ENCODE data around the gene OSR1.
"Not testable (repeated sequence)": the region's sequence is repeated elsewhere in the genome, so short reads cannot be mapped to it uniquely, and the experiment has no call there.

OSR1 gene

DNA sequence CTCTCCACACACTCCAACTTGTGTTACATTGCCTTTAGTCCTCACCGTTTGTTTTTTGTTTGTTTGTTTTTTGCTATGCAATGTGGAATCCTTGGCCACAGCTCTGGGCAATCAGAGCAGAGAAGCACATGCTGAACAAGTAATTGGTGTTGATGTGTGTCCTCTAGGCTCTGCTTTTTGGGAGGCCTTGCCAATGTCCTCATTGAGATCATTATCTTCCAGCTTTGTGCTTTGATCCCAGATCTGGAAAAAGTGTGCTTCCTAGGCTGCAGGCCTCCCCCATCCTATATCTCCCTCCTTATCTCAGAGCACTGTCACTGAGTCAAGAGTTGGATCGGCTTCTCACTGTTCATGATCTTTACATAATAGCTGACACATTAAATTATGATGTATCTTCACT is 25.9 kb downstream of the OSR1 start:
- DNase-seq (ENCODE audit: low read depth in 2 of 2, low spot score in 1 of 2) = no peak

DNA sequence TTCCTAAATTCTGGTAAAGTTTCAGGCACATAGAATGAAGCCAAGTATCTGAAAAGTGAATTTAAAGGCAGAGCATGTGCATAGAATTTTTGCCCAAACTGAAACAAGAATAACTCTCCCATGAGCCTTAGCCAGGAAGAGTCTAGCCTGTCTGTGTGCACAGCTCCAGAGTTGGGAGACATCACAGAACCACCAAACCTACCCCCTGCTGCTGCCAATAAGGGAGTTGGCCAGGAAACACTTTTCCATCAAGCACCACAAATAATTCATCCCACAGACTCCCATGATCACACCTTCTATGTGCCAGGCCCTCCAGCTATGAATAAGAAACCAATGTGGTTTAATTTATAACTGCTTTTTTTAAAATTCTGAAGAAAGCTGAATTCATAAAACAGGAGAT is 27.0 kb downstream of the OSR1 start:
- DNase-seq (ENCODE audit: low read depth in 2 of 2, low spot score in 1 of 2) = no peak

DNA sequence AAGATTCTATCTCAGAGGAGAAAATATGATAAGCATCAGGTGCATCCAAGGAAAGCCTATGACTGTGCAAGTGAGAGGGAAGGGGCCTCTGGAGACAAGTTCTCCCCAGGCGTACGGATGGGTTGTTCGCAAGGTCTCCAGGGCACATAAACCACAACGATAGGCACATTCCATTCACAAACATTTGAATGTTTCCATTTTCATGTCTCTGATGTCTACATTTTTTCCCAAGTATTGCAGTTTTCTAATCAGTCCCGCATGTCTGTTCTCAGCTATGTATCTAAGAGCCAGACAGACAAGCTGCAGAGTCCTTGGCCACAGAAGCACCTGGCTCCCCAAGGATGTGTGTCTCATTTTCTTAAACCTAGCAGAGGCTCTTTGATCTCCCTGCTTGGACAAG is 28.0 kb downstream of the OSR1 start:
- no peak for DNase-seq (ENCODE audit: low read depth in 2 of 2, low spot score in 1 of 2)

DNA sequence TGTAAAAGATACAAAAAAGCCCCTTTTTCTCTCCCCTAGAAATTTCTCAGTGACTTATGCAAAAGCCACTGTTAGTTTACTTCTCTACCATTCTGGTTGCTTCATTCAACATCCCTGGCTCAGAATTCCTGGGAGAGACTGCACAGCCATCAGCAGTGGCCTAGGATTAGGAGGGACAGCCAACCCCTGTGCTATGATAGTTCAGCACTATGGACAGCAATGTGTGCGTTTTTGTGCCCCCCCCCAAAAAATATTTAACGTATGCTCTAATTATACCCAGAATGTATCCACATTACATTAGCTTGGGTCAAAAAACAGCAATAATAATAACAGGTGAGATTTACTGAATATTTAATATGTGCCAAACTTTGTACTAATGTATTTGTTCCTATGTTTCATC is 29.0 kb downstream of the OSR1 start:
- no peak for DNase-seq (ENCODE audit: low read depth in 2 of 2, low spot score in 1 of 2)

DNA sequence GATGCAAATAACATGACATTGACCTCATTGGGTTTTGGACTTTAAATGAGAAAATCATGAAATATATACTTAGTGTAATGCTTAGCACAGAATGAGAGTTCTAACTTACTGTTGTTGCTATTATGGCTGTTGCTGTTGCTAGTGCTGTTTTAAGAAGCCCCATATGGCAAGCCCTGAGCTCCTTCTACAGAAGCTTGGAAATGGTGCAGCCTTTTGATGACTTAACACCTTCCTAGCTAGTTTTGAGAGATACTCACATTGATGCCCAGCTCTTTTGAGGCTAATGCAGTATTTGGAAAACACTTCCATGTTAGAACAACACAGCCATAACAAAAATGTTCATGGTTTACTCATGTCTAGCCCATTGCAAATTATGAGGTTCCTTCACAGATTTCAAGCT is 30.9 kb downstream of the OSR1 start:
- no peak for DNase-seq (ENCODE audit: low read depth in 2 of 2, low spot score in 1 of 2)

DNA sequence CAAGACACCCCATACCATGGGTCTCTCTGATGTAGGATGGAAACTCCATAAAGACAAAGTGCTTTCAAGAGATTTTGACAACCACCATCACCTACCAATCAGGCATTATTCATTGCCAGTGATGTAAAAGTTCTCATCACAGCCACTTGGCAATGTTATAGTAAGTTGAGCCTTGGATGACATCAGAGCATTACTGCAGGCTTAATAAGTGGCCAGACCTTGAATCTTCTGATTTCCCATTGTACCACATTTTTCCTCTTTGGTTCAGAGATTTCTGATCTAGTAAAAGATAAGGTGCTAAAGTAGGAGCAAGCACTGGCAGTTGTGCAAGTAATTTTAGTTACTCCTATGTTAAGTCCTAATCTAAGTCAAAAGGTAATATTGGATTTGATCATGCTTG is 36.5 kb downstream of the OSR1 start:
- DNase-seq (ENCODE audit: low read depth in 2 of 2, low spot score in 1 of 2) = no peak

DNA sequence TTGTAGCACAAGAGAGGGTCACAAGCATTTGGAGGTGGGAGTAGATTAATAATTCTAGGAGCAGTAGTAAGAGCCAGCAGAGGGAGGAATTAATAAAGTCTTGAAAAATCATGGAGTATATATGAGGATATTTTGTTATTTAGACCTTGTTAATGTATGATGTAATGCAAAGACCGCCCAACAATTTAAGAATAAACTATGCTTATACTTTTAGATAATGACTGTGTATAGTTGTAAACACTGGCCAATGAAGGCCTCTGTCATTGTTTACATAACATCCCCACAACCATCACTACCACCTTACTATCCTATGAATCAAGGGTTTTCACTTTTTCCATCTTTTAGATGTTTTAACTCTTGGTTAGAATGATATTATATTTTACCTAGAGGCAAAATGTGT is 37.6 kb downstream of the OSR1 start:
- DNase-seq (ENCODE audit: low read depth in 2 of 2, low spot score in 1 of 2) = no peak

DNA sequence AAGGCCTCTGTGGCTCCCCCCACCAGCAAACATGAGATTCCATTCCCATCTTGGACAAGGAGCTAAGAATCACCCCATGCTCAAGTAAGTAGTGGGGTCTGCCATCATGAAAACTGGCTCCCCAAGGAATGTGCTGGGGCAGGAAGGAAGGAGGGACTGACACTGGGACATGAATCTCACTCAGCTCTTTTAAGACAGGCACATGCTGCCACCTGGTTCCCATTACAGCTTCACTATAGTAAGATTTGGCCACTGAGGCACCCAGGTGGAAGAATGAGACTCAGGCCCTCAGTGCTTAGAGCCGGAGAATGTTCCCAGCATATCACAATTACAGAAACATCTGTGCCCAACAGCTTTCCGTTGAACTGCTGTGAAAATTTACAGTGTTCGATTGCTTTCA is 38.7 kb downstream of the OSR1 start:
- no peak for DNase-seq (ENCODE audit: low read depth in 2 of 2, low spot score in 1 of 2)

DNA sequence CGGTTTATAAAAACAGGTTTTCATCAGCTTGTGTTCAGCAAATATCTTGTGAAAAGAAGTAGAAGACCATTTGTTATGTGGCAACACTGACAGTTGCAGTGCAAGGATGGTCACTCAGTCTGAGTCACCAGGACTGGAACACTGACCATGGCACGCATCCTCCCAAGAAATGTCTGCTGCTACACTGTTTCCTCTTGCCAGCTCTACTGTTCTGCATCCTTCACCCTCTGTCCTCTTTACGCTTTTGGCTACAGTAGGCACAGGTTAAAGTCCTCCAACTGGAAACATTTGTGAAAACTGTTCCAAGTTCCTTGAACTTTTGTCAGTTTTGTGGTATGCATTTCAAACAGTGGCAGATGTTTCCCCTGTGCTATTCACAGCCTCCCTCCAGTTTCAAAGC is 39.4 kb downstream of the OSR1 start:
- DNase-seq (ENCODE audit: low read depth in 2 of 2, low spot score in 1 of 2) = no peak

DNA sequence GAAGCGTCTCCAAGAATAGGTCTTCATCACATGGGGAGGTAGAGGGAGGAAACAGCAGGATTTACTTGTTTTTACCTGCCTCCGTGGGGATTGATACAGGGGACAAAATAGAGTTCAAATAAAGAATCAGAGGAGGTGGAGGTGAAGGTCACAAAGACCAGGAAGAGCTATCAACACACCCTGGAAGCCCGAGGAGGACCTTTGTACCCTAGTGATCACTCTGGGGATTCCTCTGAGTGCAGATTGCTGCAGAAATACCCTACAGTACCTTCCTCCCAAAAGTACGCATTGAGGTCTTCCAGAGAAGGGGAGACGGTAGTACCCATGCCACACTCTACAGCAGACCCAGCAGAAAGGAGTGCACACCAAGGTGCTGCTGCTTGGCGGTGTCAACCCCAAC is 44.9 kb downstream of the OSR1 start:
- DNase-seq (ENCODE audit: low read depth in 2 of 2, low spot score in 1 of 2) = no peak

DNA sequence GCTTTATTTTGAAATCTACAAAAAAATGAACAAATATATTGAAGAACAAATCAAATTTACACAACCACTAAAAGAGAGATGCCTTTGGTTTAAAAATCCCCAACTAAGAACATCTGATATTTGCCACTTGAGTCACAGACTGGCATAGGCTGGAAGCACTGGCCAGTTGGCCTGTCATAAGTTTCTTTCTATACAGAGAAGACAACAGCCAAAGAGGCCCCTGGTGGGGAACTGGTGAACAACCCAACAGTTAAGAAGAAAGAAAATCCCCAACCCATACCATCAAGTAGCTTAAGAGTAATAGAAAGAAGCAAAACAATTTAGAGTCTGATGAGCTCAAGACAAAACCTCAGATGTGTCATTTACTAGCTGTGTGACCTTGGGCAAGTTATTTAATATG is 45.5 kb downstream of the OSR1 start:
- DNase-seq (ENCODE audit: low read depth in 2 of 2, low spot score in 1 of 2) = no peak

DNA sequence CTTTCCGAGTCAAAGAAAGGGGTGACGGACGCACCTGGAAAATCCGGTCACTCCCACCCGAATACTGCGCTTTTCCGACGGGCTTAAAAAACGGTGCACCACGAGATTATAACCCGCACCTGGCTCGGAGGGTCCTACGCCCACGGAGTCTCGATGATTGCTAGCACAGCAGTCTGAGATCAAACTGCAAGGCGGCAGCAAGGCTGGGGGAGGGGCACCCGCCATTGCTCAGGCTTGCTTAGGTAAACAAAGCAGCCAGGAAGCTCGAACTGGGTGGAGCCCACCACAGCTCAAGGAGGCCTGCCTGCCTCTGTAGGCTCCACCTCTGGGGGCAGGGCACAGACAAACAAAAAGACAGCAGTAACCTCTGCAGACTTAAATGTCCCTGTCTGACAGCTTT is 52.4 kb downstream of the OSR1 start:
- not testable (repeated sequence) for DNase-seq (ENCODE audit: low read depth in 2 of 2, low spot score in 1 of 2)

DNA sequence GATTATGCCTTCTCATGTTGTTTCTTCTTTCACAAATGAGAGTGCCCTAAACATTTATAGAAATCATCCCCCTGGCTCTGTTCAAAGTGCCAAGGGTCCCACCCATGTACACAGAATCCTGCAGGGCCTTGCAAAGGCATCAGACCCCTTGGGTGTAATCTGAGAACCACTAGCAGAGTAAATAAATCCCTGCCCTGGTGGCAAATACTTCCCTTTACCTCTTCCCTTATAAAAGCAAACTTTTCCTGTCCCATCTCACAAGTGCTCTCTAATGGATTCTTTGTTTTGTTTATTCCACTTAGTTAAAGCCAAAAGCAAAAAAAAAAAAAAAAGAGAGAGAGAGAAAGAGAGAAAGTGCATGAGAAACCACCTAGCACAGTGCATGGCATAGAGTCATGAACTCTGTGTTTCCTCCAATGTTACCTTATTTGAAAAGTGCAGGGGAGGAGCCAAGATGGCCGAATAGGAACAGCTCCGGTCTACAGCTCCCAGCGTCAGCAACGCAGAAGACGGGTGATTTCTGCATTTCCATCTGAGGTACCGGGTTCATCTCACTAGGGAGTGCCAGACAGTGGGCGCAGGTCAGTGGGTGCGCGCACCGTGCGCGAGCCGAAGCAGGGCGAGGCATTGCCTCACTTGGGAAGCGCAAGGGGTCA is 52.9 kb downstream of the OSR1 start:
- not testable (repeated sequence) for DNase-seq (ENCODE audit: low read depth in 2 of 2, low spot score in 1 of 2)

DNA sequence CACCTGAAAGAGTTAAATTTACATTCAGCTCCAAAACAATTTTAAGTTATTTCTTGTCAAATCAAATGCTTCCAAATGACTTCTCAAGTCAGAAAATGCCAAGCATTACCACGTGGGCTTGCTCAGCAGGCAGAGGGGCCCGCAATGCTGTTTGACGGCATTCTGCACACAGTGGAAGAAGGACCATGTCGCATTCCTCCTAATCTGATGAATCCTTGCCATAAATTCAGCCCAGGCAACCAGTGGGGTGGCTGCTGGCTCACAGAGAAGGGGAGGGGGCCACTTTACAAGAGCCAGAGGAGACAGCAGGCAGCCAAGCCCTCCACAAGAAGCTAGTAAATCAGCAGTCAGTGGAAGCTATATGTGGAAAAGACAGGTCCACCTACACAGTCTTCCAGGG is 56.7 kb downstream of the OSR1 start:
- DNase-seq (ENCODE audit: low read depth in 2 of 2, low spot score in 1 of 2) = no peak

Data from stimulated activated CD8-positive, alpha-beta memory T cell treated with anti-CD3 and anti-CD28 coated beads, Interleukin-4, amount 100 ng/mL, for 1 hour (primary cell).